SK-N-SH (cell line): ENCODE measurements around the gene SLC9C1. TPM values are rescaled to one million over a fixed set of nuclear protein-coding genes. Genes with fewer than 3 reads are reported as not detected.

Experiments
- CTCF ChIA-PET: fragments of 300-600, 350-600 bp; formaldehyde crosslinking; extraction: SDS; loops from one replicate; lab custom pipeline; 2021; lab: Yijun Ruan, JAX
- POLR2A ChIA-PET: fragments of 350-600 bp; sonication (Branson Sonifier 250); formaldehyde crosslinking; extraction: SDS; loops from one replicate; lab custom pipeline; 2020; ENCODE audit warnings: antibody characterized with exemption, inconsistent platforms; lab: Yijun Ruan, JAX
- DNase-seq: peaks from one replicate; pipeline ENCODE4 v3.0.0; 2012
- H2AFZ ChIP-seq: fragments of 200-600 bp; sonication (generic); 2 replicates; pipeline ENCODE4 v1.8.1; 2016; ENCODE audit warnings: antibody characterized with exemption, mild to moderate bottlenecking, low read depth
- H3F3A ChIP-seq: fragments of 200-600 bp; sonication (generic); replicated peaks from 2 replicates; pipeline ENCODE3; 2016; ENCODE audit warnings: antibody characterized with exemption, mild to moderate bottlenecking; ENCODE audit not compliant: insufficient read depth
- H3K27ac ChIP-seq, 2 experiments: fragments of 200-500 bp in 1 of 2; fragments of 200-600 bp in 1 of 2; sonication (Bioruptor generic) in 1 of 2; sonication (generic), shearing (Covaris generic) in 1 of 2; 2 replicates each; pipeline versions ENCODE4 v1.5.1 to v1.6.1; 2014 to 2016; ENCODE audit warnings: low read depth in 2 of 2, inconsistent platforms in 1 of 2, low read length in 1 of 2, mild to moderate bottlenecking in 1 of 2, mixed read lengths in 1 of 2
- H3K27me3 ChIP-seq: fragments of 200-600 bp; sonication (generic), shearing (Covaris generic); 2 replicates; pipeline ENCODE4 v1.6.1; 2016; ENCODE audit warnings: mixed run types; ENCODE audit not compliant: insufficient read depth
- H3K36me3 ChIP-seq, 2 experiments: fragments of 200-500 bp in 1 of 2; fragments of 200-600 bp in 1 of 2; sonication (Bioruptor generic) in 1 of 2; sonication (generic) in 1 of 2; replicated peaks in 1 of 2; 2 replicates each; pipeline versions ENCODE3 to v1.5.1; 2014 to 2016; ENCODE audit warnings: low read length in 1 of 2, mild to moderate bottlenecking in 1 of 2; ENCODE audit not compliant: insufficient read depth in 2 of 2, control insufficient read depth in 1 of 2
- H3K4me1 ChIP-seq, 2 experiments: fragments of 200-500 bp in 1 of 2; fragments of 200-600 bp in 1 of 2; sonication (Bioruptor generic) in 1 of 2; sonication (generic), shearing (Covaris generic) in 1 of 2; 2 replicates each; pipeline versions ENCODE4 v1.5.1 to v1.6.1; 2014 to 2016; ENCODE audit warnings: low read depth in 1 of 2, low read length in 1 of 2, mixed run types in 1 of 2; ENCODE audit not compliant: insufficient read depth in 2 of 2, control insufficient read depth in 1 of 2
- H3K4me2 ChIP-seq: fragments of 200-600 bp; sonication (generic), shearing (Covaris generic); 2 replicates; pipeline ENCODE4 v1.6.1; 2017; ENCODE audit warnings: mixed run types
- H3K4me3 ChIP-seq, 2 experiments: fragments of 200-500 bp in 1 of 2; fragments of 200-600 bp in 1 of 2; sonication (Bioruptor generic) in 1 of 2; sonication (generic), shearing (Covaris generic) in 1 of 2; 2 replicates each; pipeline versions ENCODE4 v1.5.1 to v1.8.1; 2014 to 2016; ENCODE audit warnings: low read depth in 2 of 2, inconsistent platforms in 1 of 2, low read length in 1 of 2, mild to moderate bottlenecking in 1 of 2, mixed read lengths in 1 of 2, moderate library complexity in 1 of 2
- H3K79me2 ChIP-seq: fragments of 200-600 bp; sonication (generic); 2 replicates; pipeline ENCODE4 v1.8.1; 2017; ENCODE audit warnings: mild to moderate bottlenecking; ENCODE audit not compliant: insufficient read depth
- H3K9ac ChIP-seq: fragments of 200-600 bp; sonication (generic); 2 replicates; pipeline ENCODE4 v1.6.1; 2017; ENCODE audit warnings: mixed run types
- H3K9me2 ChIP-seq: fragments of 200-600 bp; sonication (generic); 2 replicates; pipeline ENCODE4 v1.6.1; 2017; ENCODE audit warnings: mixed run types
- H3K9me3 ChIP-seq: fragments of 200-600 bp; sonication (generic); 2 replicates; pipeline ENCODE4 v1.6.1; 2017; ENCODE audit warnings: mixed run types, mild to moderate bottlenecking, moderate library complexity
- H4K20me1 ChIP-seq: fragments of 200-600 bp; sonication (generic); 2 replicates; pipeline ENCODE4 v1.6.1; 2017; ENCODE audit warnings: mild to moderate bottlenecking, mixed run types; ENCODE audit not compliant: insufficient read depth
- EP300 ChIP-seq, 2 experiments: IDR thresholded peaks; 2 replicates each; pipeline versions ENCODE4 v1.4.0 to v1.6.1; 2012; ENCODE audit warnings: borderline replicate concordance in 1 of 2, low read depth in 1 of 2, low read length in 1 of 2
- FOXJ3 ChIP-seq: sonication (generic); formaldehyde crosslinking; IDR thresholded peaks from 2 replicates; pipeline ENCODE4 v1.5.1; 2020; ENCODE audit warnings: mild to moderate bottlenecking, missing genetic modification reagents
- FOXM1 ChIP-seq: IDR thresholded peaks from 2 replicates; pipeline ENCODE4 v1.4.0; 2012; ENCODE audit warnings: low read depth, mild to moderate bottlenecking
- MEF2A ChIP-seq: IDR thresholded peaks from 2 replicates; pipeline ENCODE4 v1.4.0; 2012; ENCODE audit warnings: low read depth, borderline replicate concordance
- RCOR1 ChIP-seq: fragments of 150-350 bp; IDR thresholded peaks from 2 replicates; pipeline ENCODE4 v1.6.1; 2017; ENCODE audit warnings: antibody characterized with exemption, low read length
- REST ChIP-seq: IDR thresholded peaks from 2 replicates; pipeline ENCODE4 v1.6.1; 2012; ENCODE audit warnings: mild to moderate bottlenecking, low read depth, low read length, moderate library complexity
- TAF1 ChIP-seq: IDR thresholded peaks from 2 replicates; pipeline ENCODE4 v1.6.1; 2012; ENCODE audit warnings: low read depth, mild to moderate bottlenecking, low read length, moderate library complexity, borderline replicate concordance
- YY1 ChIP-seq: IDR thresholded peaks from 2 replicates; pipeline ENCODE4 v1.4.0; 2012; ENCODE audit warnings: low read depth, mild to moderate bottlenecking
- ZBTB33 ChIP-seq: IDR thresholded peaks from 2 replicates; pipeline ENCODE4 v1.4.0; 2012; ENCODE audit warnings: low read depth, borderline replicate concordance
- WGBS: methylation state at CpG from one replicate; pipeline ENCODE4 v1.1.6; 2017; ENCODE audit warnings: low lambda C conversion rate; 5-methylcytosine and 5-hydroxymethylcytosine counted together
- polyA plus RNA-seq, 3 experiments: library from polyadenylated mRNA; depleted of rRNA; stranded (reverse); fragments of >200 nt; gene quantifications; 2 replicates each; pipeline ENCODE4 v1.2.3, GENCODE V29; 2012
- TF ChIP-seq, protein P1 (sequence below): fragments of 150-350 bp; IDR thresholded peaks from 2 replicates; pipeline ENCODE4 v1.6.1; 2016; ENCODE audit warnings: mild to moderate bottlenecking, low read depth, low read length

Gene SLC9C1
- polyA plus RNA-seq, 1 of the 3 experiments (the other 2 are of a cell fraction): not detected

DNA sequence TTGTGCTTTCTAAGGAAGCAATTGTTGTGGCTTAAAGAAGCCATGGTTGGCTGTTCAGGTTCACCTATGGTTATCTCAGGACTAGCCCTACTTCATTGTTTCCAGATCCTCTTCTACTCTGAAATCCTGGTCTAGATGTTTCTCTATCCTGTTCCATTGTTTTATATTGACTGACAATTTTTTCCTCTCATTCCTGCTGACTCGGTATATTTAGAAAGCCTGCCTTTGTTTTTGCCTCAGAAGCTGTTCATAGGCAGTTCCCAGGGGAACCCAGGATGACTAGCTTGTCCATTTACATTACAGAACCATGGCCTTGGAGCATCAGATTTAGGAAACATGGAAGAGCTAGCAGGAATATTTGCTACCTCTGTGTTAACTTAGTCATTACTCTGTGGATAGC lies 64.0 kb downstream of the SLC9C1 start:
- WGBS: 0% methylated on average over 1 of the region's 1 CpG
- no peak overlapping the region for H2AFZ ChIP-seq
- H3K36me3 ChIP-seq: no peaks in the 10 kb centered on the region
- no peaks in the 10 kb centered on the region for H3K27me3 ChIP-seq
- H3K9me3 ChIP-seq: 0 out of 2 replicates have a peak, but pooled peaks cover 3% of the 10 kb centered on the region
- no peak overlapping the region for H3K27ac ChIP-seq
- no peaks in the 10 kb centered on the region for H3K79me2 ChIP-seq
- TF ChIP-seq RCOR1: no peak
- no peak for TF ChIP-seq EP300 (IDR thresholded peaks at IDR 0.05; ENCODE audit: borderline replicate concordance in 1 of 2, low read depth in 1 of 2, low read length in 1 of 2)
- H3K9ac ChIP-seq: no peak overlapping the region
- no peaks in the 10 kb centered on the region for H4K20me1 ChIP-seq
- no peak for DNase-seq
- CTCF ChIA-PET: interaction anchor here (0.8 to 1.9 kb wide), 3 partner anchors 11 to 301 kb away, joined by 3 to 5 read pairs (median 3); no protein-coding TSS in a partner anchor
- no peaks in the 10 kb centered on the region for H3K9me2 ChIP-seq
- no peak overlapping the region for H3K4me3 ChIP-seq
- H3K4me2 ChIP-seq: no peak overlapping the region
- H3K4me1 ChIP-seq: no peaks in the 10 kb centered on the region
- POLR2A ChIA-PET: no interaction called here
- H3F3A ChIP-seq: no peaks in the 10 kb centered on the region

DNA sequence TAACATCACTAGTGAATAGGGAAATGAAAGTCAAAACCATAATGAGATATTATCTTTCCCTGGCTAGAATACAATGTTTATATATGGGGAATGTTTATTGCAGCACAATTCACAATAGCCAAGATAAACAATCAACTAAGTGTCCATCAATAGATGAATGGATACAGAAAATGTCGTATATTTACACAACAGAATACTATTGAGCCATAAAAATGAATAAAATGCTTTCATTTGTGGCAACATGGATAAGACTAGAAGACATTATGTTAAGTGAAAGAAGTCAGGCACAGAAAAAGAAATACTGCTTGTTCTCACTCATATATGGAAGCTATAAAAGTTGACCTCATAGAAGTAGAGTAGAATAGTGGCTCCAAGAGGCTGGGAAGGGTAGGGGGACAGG lies 65.2 kb downstream of the SLC9C1 start:
- DNase-seq: no peak
- Histone ChIP-seq H2AFZ (no peak overlapping the region), H3K4me3 (no peak overlapping the region), H3K27ac (no peak overlapping the region), H3K36me3 (no peaks in the 10 kb centered on the region), H3K9ac (no peak overlapping the region), H3F3A (no peaks in the 10 kb centered on the region), H3K9me2 (no peaks in the 10 kb centered on the region), H3K4me2 (no peak overlapping the region), H4K20me1 (no peaks in the 10 kb centered on the region), H3K79me2 (no peaks in the 10 kb centered on the region), H3K4me1 (no peaks in the 10 kb centered on the region), H3K9me3 (0 out of 2 replicates have a peak, but pooled peaks cover 3% of the 10 kb centered on the region), H3K27me3 (no peaks in the 10 kb centered on the region)
- 0% methylated on average over 1 of the region's 1 CpG for WGBS
- POLR2A ChIA-PET: no interaction called here
- TF ChIP-seq FOXJ3 (no peak), TAF1 (no peak), ZBTB33 (no peak), YY1 (no peak), EP300 (IDR thresholded peaks at IDR 0.05; ENCODE audit: borderline replicate concordance in 1 of 2, low read depth in 1 of 2, low read length in 1 of 2) (no peak), REST (no peak), FOXM1 (no peak), MEF2A (no peak)
- TF ChIP-seq, protein P1, sequence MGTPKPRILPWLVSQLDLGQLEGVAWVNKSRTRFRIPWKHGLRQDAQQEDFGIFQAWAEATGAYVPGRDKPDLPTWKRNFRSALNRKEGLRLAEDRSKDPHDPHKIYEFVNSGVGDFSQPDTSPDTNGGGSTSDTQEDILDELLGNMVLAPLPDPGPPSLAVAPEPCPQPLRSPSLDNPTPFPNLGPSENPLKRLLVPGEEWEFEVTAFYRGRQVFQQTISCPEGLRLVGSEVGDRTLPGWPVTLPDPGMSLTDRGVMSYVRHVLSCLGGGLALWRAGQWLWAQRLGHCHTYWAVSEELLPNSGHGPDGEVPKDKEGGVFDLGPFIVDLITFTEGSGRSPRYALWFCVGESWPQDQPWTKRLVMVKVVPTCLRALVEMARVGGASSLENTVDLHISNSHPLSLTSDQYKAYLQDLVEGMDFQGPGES: no peak
- CTCF ChIA-PET: no interaction called here
